NCI-H1092 (cell line): ENCODE results near the gene SGPL1.

Experiments used
- DNase-seq: peaks from one replicate; lab custom pipeline; 2025; lab: John Stamatoyannopoulos, UW

Gene SGPL1

DNA sequence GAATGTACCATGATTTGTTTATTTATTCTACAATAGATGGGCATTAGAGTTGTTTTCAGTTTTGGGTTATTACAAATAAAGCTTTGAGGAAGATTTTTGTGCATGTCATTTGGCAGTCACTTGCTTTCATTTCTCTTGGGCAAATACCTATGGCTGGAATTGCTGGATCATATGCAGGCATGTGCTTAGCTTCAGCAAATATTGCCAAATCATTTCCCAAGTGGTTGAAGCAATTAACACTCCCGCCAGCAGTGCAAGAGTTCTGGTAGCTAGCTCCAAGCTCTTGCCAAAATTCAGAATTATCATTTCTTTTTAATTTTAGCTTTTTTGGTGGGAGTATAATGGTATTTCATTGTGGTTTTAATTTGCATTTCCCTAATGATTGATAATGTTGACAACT lies 105.5 kb downstream of the SGPL1 start:
- DNase-seq: no peak

DNA sequence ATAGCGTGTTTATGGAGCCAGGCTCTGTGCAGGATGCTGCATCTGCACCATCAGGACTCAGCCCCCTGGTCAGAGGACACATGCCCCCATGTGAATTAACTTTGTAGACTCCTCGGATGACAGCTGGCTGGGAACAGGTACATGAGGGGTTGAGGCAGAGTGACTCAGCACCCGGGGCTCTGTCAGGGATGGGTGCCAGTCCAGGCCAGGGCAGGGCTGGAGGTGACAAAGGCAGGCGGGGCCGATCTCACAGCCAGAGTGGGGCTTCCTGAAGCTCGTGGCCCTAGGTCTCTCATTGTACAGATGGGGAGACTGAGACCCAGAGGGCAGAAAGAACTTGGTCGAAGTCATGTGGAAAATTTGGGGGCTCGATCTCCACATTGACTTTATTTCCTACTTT lies 107.9 kb downstream of the SGPL1 start:
- DNase-seq: no peak

DNA sequence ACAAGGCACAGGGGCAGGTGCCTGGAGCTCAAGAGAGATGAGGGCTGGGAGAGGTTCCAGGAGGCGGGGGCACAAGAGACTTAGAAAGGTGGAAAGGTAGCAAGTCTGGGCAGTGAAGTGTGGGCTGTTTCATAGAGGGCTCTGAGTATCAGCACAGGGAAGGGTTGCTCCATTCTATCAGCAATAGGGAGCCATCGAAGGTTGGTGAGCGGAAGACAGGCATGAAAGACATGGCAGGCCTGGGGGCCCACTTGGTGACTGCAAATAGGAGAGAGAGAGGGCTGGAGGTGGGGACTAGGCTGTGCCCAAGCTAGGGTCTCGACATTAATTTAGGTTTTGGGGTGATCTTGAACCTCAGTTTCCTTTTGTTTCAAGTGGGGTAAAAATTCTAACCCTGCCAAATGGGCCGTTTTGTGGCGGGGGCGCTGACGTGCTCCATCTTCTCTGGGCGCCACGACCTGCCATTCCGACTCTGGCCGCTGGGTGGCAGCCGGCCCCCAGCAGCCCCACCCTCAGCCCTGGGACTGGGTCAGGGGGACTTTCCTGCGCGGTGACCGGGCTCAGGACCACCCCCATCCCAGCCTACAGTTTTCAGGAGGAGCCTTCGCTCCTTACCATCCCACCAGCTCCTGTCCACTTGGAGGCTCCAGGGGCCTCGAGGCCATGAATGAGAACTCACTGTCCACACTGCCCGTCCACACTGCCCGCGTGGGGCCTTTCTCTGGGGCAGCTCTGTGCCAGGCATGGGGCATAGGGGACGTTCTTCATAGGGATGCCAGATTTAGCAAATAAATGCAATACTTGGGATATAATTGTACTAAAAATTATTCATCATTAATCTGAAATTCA lies 109.9 kb downstream of the SGPL1 start:
- peak; percentile 7 for DNase-seq

DNA sequence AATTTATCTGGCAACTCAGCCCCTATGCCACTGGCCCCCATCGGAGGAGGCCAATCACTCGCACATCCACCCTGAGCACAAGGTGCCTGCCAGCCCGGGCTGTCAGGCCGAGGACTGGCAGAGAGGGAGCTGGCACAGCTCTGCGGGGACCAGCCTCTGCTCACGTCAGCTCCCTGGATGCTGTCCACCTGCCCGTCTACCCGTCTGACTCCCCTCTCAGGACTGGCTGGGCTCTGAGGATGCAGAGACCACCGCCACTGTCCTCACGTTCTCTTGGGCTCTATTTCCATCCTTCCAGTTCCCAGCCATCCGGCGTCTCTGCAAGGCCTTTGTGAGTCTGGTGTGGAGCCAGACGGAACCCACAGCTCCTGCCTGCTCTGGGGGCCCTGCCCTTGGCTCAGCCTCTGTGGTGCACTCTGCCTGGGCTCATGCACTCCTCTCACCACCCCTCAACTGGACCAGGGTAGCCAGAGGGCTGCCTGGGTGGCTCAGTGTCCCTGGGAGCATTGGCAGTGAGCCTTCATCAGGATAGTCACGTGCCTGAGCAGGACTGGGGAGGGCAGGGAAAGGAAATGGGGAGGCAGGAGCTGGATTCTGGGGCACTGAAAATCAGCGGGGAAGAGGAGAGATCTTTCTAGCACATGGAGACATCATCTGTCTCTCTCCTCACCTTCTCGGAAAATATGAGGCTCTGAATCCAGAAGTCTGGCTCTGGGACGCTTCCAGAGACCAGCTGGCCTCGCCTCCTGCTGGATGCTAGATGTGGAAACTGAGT lies 110.7 kb downstream of the SGPL1 start:
- no peak for DNase-seq

GRCh38 chr10:70927189-70927943 lies 111.6 kb downstream of the SGPL1 start:
- DNase-seq: no peak

- DNase-seq: no peak
These were observed 112.4 kb downstream of the SGPL1 start for GRCh38 chr10:70928140-70928539.

DNA sequence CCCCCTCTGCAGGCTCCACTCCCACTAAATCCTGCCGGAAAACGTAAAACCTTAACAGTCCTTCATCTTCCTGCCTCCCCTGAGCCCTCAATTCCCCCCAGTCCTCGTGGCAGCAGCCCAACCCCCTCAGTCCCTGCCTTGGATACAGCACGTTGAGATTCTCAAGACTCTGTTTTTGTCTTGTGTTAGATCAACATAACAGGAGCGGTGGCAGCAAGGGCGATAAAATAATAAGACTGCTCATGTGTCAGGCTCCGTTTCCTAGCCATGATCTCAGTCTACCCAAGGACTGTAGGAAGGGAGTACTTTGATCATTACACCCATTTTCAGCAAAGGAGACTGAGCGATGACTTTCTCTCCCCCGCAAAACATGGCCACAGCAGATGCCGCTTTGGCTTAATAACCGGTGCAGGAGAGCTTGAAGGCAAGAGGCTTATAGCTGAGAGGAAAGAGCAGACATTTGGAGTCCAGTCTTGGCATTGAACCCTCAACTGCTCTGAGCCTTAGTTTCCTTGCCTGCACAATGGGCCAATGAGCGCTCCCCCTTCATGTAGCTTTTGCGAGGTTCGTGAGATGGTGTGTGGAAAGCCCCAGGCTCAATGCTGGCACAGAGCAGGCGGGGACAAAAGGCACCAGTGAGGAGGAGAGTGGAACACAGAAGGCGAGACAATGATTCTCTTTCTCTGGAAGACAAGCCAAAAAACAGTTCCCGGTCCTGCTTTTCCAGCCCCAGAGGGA lies 114.7 kb downstream of the SGPL1 start:
- DNase-seq: no peak
